22Rv1 (cell line): ENCODE results near the gene KPNB1.

ENCODE experiments used
- CTCF ChIP-seq: fragments of 450-650 bp; IDR thresholded peaks from 2 replicates; pipeline ENCODE4 v1.5.1; 2017; ENCODE audit warnings: mild to moderate bottlenecking
- ZFX ChIP-seq: fragments of 450-650 bp; IDR thresholded peaks from 2 replicates; pipeline ENCODE4 v1.6.1; 2017; ENCODE audit warnings: antibody characterized with exemption, borderline replicate concordance

- TF ChIP-seq CTCF (no peak), ZFX (no peak)
These were observed 14.8 kb upstream of the KPNB1 start for GRCh38 chr17:47634870-47635269.
